ENCODE data around the gene EWSR1.

DNA sequence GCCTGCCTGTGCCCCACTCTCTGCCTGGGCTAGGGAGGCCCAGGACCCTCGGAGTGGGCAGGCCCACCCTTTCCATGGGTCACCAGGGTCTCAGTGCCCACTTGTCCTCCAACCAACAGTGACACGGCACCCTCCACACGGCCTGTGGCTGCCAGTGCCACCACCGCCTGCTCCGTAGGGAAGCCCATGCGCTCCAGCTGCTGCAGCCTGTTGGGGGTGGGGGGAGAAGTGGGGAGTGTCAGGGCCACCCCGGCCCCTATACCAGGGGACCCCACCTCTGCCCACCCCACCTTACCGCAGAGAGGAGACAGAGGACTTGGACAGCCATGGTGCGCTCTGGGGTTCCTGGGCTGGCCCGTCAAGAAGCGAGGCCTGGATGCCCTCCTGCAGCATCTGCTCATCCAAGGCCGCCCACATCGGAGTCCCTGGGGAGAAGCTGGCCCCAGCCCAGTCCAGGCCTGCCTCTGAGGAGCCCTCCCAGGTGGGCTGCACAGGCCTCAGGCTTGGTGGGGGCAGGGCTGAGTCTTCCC, 8.0 kb upstream of the EWSR1 start:
- TF ChIP-seq, protein P1, sequence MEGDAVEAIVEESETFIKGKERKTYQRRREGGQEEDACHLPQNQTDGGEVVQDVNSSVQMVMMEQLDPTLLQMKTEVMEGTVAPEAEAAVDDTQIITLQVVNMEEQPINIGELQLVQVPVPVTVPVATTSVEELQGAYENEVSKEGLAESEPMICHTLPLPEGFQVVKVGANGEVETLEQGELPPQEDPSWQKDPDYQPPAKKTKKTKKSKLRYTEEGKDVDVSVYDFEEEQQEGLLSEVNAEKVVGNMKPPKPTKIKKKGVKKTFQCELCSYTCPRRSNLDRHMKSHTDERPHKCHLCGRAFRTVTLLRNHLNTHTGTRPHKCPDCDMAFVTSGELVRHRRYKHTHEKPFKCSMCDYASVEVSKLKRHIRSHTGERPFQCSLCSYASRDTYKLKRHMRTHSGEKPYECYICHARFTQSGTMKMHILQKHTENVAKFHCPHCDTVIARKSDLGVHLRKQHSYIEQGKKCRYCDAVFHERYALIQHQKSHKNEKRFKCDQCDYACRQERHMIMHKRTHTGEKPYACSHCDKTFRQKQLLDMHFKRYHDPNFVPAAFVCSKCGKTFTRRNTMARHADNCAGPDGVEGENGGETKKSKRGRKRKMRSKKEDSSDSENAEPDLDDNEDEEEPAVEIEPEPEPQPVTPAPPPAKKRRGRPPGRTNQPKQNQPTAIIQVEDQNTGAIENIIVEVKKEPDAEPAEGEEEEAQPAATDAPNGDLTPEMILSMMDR (IDR thresholded peaks at IDR 0.05; ENCODE audit: borderline replicate concordance, extremely low read depth, low read length, poor library complexity, severe bottlenecking) = no peak
- TF ChIP-seq EZH2 (IDR thresholded peaks at IDR 0.05; ENCODE audit: borderline replicate concordance, low read depth, low read length, severe bottlenecking) = no peak

Measured in DND-41 (cell line).